K562 (cell line): Measurements from ENCODE around the gene PLEKHN1. TPM values are rescaled to one million over a fixed set of nuclear protein-coding genes. Genes with fewer than 3 reads are reported as not detected.

ENCODE experiments used
- BCOR ChIP-seq: fragments of 450-650 bp; IDR thresholded peaks from 2 replicates; pipeline ENCODE4 v1.6.1; 2016
- CHD4 ChIP-seq: fragments of 200-600 bp; sonication (generic); IDR thresholded peaks from 3 replicates; pipeline ENCODE4 v1.6.1; 2012; ENCODE audit warnings: low read depth, mild to moderate bottlenecking, mixed read lengths, low read length, inconsistent platforms; ENCODE audit not compliant: insufficient read depth, insufficient replicate concordance, poor library complexity, severe bottlenecking
- HDAC1 ChIP-seq, 2 experiments: fragments of 450-650 bp; IDR thresholded peaks; 2 replicates each; pipeline ENCODE4 v1.6.1; 2016 to 2017; ENCODE audit warnings: inconsistent platforms in 1 of 2, mild to moderate bottlenecking in 1 of 2, moderate library complexity in 1 of 2
- KAT8 ChIP-seq: fragments of 450-650 bp; IDR thresholded peaks from 2 replicates; pipeline ENCODE4 v1.6.1; 2016; ENCODE audit warnings: low read depth, mild to moderate bottlenecking
- MEF2A ChIP-seq: IDR thresholded peaks from 2 replicates; pipeline ENCODE4 v1.6.1; 2011; ENCODE audit warnings: low read depth, mild to moderate bottlenecking, low read length, moderate library complexity; ENCODE audit not compliant: control insufficient read depth
- NBN ChIP-seq: fragments of 450-650 bp; IDR thresholded peaks from 2 replicates; pipeline ENCODE4 v1.6.1; 2016; ENCODE audit warnings: low read depth, mild to moderate bottlenecking
- PCBP2 ChIP-seq: fragments of 200-400 bp; formaldehyde crosslinking; IDR thresholded peaks from 2 replicates; pipeline ENCODE4 v1.6.1; 2018; ENCODE audit warnings: low read length, low read depth, mild to moderate bottlenecking, moderate library complexity; ENCODE audit not compliant: poor library complexity, severe bottlenecking
- POLR2AphosphoS2 ChIP-seq: IDR thresholded peaks from 2 replicates; pipeline ENCODE4 v1.6.1; 2012; ENCODE audit warnings: low read length, improper control_type of control experiment
- POLR2G ChIP-seq: fragments of 200-400 bp; formaldehyde crosslinking; IDR thresholded peaks from 2 replicates; pipeline ENCODE4 v1.6.1; 2017; ENCODE audit warnings: low read depth, mild to moderate bottlenecking, antibody characterized with exemption, low read length, moderate library complexity
- RBM17 ChIP-seq: fragments of 200-400 bp; formaldehyde crosslinking; IDR thresholded peaks from 2 replicates; pipeline ENCODE4 v1.6.1; 2017; ENCODE audit warnings: low read depth, mild to moderate bottlenecking, low read length, borderline replicate concordance
- RCOR1 ChIP-seq, 2 experiments: IDR thresholded peaks; 2 replicates each; pipeline ENCODE4 v1.6.1; 2012; ENCODE audit warnings: low read depth in 2 of 2, low read length in 2 of 2, borderline replicate concordance in 1 of 2, improper control_type of control experiment in 1 of 2
- SIN3B ChIP-seq: fragments of 450-650 bp; IDR thresholded peaks from 2 replicates; pipeline ENCODE4 v1.6.1; 2017; ENCODE audit warnings: low read depth, mild to moderate bottlenecking, moderate library complexity
- SMARCA4 ChIP-seq: fragments of 450-650 bp; IDR thresholded peaks from 2 replicates; pipeline ENCODE4 v1.6.1; 2016
- SNRNP70 ChIP-seq: fragments of 200-400 bp; formaldehyde crosslinking; optimal IDR thresholded peaks from 2 replicates; pipeline ENCODE3; 2017; ENCODE audit warnings: low read depth, low read length
- polyA plus RNA-seq, 8 experiments: library from polyadenylated mRNA; depleted of rRNA in 4 of 8; stranded (reverse) in 5 of 8; unstranded in 3 of 8; fragments of >200 nt; fragmentation: Nextera tagmentation in 2 of 8; fragmentation: Illumina TruSeq in 1 of 8; extraction: Ambion mirVana in 2 of 8; extraction: Trizol in 1 of 8; gene quantifications; 2 replicates each; pipeline versions ENCODE4 v1.2.1 to v1.2.3, GENCODE V29; 2011 to 2014; ENCODE audit warnings: inconsistent platforms in 1 of 8, missing spikeins in 1 of 8
- total RNA-seq, 7 experiments: library from RNA; depleted of rRNA in 6 of 7; stranded (reverse); fragments of >200 nt in 6 of 7; fragmentation: Illumina TruSeq in 2 of 7; extraction: Trizol in 2 of 7; gene quantifications; 2 replicates each; pipeline versions ENCODE4 v1.2.1 to v1.2.3, GENCODE V29; 2011 to 2021; ENCODE audit warnings: low replicate concordance in 1 of 7
- TF ChIP-seq, protein P1 (sequence below), 2 experiments: fragments of 450-650 bp; conservative IDR thresholded peaks; 2 replicates each; pipeline ENCODE4 v1.6.1; 2017; ENCODE audit warnings: mild to moderate bottlenecking in 2 of 2, moderate library complexity in 2 of 2
- TF ChIP-seq, protein P2 (sequence below): fragments of 200-400 bp; formaldehyde crosslinking; IDR thresholded peaks from 2 replicates; pipeline ENCODE4 v1.6.1; 2017; ENCODE audit warnings: mild to moderate bottlenecking, low read depth, low read length, moderate library complexity
- TF ChIP-seq, protein P3 (sequence below): fragments of 200-800 bp; sonication (Bioruptor generic); IDR thresholded peaks from 2 replicates; pipeline ENCODE4 v1.6.1; 2016; ENCODE audit warnings: missing genetic modification characterization, missing compliant biosample characterization

PLEKHN1 gene
- total and polyA plus RNA-seq, 9 of the 15 experiments (the other 6 are each of a cell fraction or from before 2014, with no cell fraction given), result 0.07 to 1.5 (median 0.13) TPM; not detected in 2

DNA sequence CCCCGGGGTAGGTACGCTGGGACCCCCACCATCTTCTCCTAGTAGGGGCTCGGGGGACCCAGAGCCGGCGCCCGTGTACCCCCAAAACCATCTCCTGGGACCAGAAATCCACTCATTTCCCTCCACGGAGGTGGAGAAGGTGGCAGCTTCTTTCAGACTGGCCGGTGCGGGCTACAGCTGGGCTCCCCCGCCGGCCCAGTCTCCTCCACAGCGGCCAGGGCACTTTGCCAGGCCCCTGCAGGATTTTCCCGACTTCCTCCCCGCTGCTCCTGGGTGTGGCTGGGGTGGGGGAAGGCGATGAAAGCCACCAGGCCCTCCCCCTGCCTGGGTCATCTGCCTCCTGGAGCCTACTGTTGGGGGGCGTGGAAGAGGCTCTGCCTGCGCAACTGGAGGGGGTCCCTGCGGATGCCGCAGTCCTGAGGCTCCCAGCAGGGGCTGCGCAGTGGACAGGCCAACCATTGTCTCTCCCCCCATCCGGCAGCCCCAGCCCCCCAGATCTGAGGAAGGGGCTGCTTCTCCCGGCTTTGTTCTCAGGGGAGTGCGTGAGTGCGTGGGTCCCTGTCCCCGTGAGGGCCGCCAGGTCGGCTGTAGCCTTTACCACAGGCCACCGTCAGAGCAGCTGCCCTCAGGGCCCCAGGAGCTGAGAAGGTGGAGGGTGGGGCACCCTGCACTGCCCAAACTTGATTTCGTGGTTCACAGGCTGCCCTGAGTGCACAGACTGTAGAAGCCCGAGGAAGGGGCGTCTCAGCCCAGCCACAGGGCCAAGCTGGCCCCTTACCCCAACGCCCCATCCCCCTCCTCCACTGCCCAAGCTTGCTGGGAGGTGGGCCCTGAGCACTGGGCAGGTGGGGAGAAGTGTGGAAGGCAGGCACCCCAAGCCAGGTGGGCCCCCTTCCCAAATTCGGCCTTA lies 55.0 kb downstream of the PLEKHN1 start (continued):
- TF ChIP-seq HDAC1 (IDR thresholded peaks at IDR 0.05) (peak in 1 of 2 experiments; percentile 31; a peak in 1 of 4 replicates), CHD4 (no peak), RBM17 (no peak), NBN (no peak; the same call in 1 of the 2 replicates), POLR2AphosphoS2 (no peak), KAT8 (no peak), PCBP2 (no peak), POLR2G (peak; percentile 60), SIN3B (no peak), SMARCA4 (no peak), RCOR1 (IDR thresholded peaks at IDR 0.05; ENCODE audit: borderline replicate concordance in 1 of 2, low read depth in 2 of 2, low read length in 2 of 2) (0 out of 4 replicates have a peak, but pooled peaks of 1 of the 2 experiments have one; percentile 68), BCOR (no peak), MEF2A (no peak), SNRNP70 (no peak)
- TF ChIP-seq, protein P1, sequence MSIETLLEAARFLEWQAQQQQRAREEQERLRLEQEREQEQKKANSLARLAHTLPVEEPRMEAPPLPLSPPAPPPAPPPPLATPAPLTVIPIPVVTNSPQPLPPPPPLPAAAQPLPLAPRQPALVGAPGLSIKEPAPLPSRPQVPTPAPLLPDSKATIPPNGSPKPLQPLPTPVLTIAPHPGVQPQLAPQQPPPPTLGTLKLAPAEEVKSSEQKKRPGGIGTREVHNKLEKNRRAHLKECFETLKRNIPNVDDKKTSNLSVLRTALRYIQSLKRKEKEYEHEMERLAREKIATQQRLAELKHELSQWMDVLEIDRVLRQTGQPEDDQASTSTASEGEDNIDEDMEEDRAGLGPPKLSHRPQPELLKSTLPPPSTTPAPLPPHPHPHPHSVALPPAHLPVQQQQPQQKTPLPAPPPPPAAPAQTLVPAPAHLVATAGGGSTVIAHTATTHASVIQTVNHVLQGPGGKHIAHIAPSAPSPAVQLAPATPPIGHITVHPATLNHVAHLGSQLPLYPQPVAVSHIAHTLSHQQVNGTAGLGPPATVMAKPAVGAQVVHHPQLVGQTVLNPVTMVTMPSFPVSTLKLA (conservative IDR thresholded peaks at IDR 0.05), result peak in 1 of 2 experiments; percentile 53; a peak in 3 of 4 replicates
- TF ChIP-seq, protein P2, sequence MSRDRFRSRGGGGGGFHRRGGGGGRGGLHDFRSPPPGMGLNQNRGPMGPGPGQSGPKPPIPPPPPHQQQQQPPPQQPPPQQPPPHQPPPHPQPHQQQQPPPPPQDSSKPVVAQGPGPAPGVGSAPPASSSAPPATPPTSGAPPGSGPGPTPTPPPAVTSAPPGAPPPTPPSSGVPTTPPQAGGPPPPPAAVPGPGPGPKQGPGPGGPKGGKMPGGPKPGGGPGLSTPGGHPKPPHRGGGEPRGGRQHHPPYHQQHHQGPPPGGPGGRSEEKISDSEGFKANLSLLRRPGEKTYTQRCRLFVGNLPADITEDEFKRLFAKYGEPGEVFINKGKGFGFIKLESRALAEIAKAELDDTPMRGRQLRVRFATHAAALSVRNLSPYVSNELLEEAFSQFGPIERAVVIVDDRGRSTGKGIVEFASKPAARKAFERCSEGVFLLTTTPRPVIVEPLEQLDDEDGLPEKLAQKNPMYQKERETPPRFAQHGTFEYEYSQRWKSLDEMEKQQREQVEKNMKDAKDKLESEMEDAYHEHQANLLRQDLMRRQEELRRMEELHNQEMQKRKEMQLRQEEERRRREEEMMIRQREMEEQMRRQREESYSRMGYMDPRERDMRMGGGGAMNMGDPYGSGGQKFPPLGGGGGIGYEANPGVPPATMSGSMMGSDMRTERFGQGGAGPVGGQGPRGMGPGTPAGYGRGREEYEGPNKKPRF, result no peak
- TF ChIP-seq, protein P3, sequence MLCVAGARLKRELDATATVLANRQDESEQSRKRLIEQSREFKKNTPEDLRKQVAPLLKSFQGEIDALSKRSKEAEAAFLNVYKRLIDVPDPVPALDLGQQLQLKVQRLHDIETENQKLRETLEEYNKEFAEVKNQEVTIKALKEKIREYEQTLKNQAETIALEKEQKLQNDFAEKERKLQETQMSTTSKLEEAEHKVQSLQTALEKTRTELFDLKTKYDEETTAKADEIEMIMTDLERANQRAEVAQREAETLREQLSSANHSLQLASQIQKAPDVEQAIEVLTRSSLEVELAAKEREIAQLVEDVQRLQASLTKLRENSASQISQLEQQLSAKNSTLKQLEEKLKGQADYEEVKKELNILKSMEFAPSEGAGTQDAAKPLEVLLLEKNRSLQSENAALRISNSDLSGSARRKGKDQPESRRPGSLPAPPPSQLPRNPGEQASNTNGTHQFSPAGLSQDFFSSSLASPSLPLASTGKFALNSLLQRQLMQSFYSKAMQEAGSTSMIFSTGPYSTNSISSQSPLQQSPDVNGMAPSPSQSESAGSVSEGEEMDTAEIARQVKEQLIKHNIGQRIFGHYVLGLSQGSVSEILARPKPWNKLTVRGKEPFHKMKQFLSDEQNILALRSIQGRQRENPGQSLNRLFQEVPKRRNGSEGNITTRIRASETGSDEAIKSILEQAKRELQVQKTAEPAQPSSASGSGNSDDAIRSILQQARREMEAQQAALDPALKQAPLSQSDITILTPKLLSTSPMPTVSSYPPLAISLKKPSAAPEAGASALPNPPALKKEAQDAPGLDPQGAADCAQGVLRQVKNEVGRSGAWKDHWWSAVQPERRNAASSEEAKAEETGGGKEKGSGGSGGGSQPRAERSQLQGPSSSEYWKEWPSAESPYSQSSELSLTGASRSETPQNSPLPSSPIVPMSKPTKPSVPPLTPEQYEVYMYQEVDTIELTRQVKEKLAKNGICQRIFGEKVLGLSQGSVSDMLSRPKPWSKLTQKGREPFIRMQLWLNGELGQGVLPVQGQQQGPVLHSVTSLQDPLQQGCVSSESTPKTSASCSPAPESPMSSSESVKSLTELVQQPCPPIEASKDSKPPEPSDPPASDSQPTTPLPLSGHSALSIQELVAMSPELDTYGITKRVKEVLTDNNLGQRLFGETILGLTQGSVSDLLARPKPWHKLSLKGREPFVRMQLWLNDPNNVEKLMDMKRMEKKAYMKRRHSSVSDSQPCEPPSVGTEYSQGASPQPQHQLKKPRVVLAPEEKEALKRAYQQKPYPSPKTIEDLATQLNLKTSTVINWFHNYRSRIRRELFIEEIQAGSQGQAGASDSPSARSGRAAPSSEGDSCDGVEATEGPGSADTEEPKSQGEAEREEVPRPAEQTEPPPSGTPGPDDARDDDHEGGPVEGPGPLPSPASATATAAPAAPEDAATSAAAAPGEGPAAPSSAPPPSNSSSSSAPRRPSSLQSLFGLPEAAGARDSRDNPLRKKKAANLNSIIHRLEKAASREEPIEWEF (CRISPR knock-in tag), result no peak
